HG02678 (cell line): ENCODE data around the gene VAX1.
"Not testable (repeated sequence)": the region's sequence is repeated elsewhere in the genome, so short reads cannot be mapped to it uniquely, and the experiment has no call there.

Experiments used
- ATAC-seq: cut with Tn5 transposase; IDR thresholded peaks from one replicate; pipeline ENCODE4 v1.9.1; 2021; ENCODE audit warnings: mild to moderate bottlenecking, moderate library complexity; ENCODE audit not compliant: unreplicated experiment

The VAX1 gene

DNA sequence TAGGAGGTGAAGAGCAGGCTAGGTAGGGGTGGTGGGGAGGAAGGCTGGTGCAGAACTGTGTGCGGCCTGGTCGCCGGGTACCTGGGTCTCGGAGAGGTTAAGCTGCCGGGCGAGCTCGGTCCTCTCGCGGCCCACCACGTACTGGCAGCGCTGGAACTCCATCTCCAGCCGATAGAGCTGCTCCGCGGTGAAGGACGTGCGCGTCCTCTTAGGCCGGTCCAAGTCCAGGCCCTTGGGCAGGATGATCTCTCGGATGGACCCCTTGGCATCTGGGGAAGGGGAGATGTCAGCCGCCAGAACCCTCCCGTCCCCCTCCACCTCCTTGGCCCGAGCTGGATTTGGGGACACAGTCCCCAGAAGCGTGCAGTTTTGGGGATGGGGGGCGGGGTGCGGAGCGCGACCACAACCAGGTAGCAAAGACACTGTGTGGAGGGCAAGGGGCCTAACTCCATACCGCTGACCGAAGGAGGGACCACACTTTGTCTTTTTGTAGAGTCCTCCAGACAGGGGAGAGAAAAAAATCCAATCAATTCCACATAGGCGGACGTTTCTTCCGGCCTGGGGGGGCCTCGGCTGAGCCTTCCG lies 1.6 kb downstream of the VAX1 start:
- no peak for ATAC-seq

DNA sequence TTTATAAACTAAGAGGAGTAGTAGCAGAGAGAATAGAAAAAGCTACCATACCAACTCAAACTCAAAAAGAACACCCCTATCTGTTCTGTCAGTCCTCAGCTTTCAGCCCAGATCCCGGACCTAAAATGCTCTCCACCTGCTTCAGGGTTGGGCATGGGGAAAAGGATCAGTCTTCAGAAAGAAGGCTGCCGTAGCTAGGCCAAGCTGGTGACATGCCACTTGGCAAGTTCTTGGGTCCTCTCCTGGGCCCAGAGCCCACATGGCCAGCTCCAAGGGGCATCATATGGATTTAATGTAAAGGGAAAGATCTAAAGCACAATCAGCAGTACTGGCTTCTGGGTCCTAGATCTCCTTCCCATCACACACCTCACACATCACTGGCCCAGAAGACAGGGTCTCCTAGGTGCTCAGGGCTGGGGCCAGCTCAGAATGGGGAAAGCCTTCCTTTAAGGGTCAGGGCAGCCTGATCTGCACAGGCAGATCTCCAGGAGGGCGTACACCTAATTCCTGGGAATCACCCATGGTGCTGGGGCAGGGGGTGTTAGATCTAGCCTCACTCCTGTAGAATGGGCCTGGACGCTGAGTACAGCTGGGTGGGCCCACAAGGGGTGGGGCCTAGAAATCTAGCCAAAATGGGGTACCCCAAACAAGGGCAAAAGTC lies 2.5 kb downstream of the VAX1 start:
- ATAC-seq: no peak

- ATAC-seq: no peak
Measured at GRCh38 chr10:117135026-117135372, 3.1 kb downstream of the VAX1 start.

DNA sequence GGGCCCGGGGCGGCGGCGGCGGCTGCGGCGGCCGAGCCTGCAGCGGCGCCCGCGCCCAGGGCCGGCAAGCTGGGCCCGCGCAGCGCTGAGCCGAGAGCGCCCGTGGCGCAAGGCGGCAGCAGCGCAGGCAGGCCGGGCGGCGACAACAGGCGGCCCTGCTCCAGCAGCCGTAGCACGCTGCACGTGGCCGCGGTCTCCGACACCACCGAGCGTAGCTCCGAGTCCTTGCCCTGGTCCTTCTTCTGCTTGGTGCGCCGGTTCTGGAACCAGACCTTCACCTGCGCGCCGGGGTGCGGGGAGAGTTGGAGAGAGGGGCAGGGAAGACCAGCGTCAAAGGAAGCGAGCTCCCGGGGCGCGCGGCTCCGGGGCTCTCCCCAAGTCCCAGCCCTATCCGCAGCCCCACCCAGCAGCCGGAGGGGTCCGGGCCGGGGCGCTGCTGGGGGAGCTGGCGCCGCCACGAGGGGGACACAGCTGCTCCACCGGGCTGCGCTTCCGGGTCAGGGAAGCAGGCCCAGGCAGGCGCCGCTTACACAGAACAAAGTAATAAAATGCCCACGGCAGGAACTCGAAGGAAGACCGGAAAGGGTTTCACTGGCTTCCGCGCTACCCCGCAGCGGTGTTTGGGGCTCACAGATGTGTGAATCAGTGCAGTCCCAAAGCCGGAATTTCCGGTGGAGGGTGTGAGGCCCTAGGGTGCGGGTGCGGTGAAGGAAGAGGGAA lies 3.6 kb downstream of the VAX1 start:
- no peak for ATAC-seq

- no peak for ATAC-seq
Measured at GRCh38 chr10:117134056-117134305, 4.1 kb downstream of the VAX1 start.

DNA sequence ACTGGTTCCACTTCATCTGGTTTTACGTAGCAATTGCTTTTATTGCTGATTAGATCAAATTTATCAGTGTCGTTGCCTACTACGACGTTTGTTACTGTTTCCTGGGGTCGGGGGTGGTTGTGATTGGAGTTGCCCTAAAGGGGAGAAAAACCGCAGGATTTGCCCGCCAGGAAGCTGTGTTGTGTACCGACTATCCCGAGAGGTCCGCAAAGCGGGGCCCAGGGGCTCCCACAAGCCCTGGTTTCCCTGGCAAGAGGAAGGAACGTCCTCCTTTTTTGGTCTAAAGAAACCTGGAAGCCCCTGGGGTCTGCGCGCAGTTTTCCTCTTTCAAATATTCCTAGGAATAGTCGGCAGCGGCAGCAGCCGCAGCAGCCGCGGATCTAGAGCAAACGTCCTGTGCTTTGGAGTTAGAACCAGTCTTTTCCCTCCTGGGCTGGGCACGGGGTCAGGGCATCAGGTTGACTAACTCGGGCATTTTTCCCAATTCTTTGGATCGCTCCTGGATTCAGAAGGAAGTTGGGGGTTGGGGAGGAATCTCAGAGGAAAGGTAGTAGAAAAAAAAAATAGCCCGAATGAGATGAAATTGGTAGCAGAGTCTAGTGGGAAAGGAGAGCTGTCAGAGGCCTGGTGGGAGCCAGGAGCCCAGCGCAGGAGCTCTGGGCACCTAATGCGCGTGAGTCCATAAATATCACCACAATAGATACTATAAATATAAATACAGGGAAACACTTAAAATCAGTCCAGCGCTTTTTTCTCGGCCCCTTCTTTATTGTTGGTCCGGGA lies 4.6 kb downstream of the VAX1 start:
- no peak for ATAC-seq

DNA sequence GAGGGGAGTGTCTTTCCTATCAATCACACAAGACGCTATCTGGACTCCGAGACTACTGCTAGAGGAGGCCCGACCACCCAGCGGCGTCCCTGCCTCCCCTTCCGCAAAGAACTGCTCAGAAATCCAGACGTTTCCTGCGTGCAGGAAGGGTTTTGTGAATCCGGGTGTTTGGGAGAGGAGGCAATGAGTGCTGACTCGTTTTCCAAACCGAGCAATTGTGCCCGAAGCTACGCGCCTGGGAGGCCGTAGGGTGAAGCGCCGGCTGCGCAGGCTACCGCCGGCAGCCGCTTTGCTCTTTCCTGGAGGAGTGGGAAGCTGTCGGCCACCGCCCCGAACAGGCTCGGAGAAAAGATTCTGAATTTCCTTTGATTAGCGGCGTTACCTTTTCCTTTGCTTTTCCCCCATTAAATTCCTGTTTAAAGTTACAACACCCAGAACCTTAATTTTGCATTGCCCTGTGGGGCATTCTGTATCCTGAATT lies 5.3 kb downstream of the VAX1 start:
- ATAC-seq: no peak

- ATAC-seq: no peak
Measured at GRCh38 chr10:117131376-117132327, 6.4 kb downstream of the VAX1 start.

DNA sequence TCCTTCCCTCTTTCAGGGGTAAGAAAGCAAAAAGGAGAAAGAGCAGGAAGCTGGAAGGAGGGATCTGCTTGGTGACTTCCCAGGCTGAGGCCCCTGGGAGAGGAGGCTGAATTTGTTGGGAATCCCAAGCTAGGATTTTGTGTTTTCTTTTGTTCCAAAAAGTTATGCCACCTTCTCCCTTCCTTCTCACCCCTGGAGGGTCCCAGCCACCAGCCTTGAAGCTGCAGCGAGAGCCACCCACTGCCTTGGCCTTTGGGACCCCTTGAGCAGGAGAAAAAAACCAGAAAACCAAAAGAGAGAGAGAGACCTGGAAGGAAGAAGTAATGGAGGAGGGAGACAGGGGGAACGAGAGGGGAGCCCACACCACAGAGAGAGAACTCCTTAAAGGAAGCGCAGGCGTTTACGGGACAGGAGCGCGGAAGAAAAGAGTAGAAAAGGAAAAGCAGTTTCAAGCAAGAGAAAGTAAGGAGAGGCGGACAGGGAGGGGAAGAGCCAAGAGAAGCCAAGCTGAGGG lies 7.2 kb downstream of the VAX1 start:
- no peak for ATAC-seq

GRCh38 chr10:117130346-117130745 lies 7.7 kb downstream of the VAX1 start:
- ATAC-seq: no peak

DNA sequence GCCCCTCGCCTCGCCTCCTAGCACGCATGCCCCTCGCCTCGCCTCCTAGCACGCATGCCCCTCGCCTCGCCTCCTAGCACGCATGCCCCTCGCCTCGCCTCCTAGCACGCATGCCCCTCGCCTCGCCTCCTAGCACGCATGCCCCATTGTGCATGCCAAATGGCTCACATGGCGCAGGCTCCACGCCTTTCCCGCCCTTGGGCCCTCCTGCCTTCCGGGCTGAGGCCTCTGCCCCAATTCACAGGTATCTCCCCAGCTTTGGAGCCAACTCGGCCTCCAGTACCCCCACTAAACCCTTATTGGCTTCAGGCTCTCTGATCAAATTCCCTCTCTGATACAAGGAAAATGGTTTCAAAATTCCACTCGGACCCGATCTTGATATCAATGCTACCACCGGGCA lies 11.4 kb downstream of the VAX1 start:
- not testable (repeated sequence) for ATAC-seq

- no peak for ATAC-seq
Measured at GRCh38 chr10:117126034-117126433, 12.0 kb downstream of the VAX1 start.

DNA sequence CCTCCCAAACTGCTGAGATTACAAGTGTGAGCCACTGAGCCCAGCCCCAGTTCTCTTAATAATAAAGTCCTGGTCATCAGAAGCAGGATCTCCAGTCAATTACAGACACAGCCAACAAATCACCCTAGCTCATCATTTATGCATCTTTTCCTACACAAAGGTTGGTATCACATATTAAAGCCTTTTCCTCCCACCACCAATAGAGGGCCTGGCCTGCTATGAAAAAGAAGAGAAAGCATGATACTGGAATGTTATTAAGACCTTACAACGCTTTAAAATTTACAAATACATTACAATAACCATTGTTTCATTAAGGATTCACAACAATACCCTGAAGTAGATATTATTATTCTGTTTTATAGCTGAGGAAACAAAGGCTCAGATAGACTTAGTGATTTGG lies 25.9 kb downstream of the VAX1 start:
- no peak for ATAC-seq

- no peak for ATAC-seq
Measured at GRCh38 chr10:117107238-117107637, 30.8 kb downstream of the VAX1 start.

- ATAC-seq: no peak
Measured at GRCh38 chr10:117096599-117097201, 41.4 kb downstream of the VAX1 start.

DNA sequence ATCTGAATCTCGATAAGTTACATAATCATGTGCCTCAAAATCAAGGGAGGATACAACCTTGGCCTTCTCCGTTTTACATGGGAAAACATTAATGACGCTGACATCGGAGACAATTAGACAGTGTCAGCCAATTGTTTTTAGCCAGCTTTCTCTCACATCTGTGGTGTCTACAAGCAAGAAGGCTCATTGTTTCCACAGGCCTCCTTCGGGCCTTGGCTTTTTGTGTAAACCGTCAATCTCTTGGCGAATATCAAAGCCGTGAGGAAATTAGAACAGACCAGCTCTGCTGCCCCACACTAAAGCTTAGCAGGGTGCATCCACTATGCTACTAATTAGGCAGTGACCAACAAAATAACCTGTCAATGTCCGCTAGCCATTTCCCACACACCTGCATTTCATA lies 43.2 kb downstream of the VAX1 start:
- ATAC-seq: no peak

GRCh38 chr10:117092386-117092785 lies 45.7 kb downstream of the VAX1 start:
- ATAC-seq: no peak

GRCh38 chr10:117090834-117091233 lies 47.2 kb downstream of the VAX1 start:
- ATAC-seq: no peak

DNA sequence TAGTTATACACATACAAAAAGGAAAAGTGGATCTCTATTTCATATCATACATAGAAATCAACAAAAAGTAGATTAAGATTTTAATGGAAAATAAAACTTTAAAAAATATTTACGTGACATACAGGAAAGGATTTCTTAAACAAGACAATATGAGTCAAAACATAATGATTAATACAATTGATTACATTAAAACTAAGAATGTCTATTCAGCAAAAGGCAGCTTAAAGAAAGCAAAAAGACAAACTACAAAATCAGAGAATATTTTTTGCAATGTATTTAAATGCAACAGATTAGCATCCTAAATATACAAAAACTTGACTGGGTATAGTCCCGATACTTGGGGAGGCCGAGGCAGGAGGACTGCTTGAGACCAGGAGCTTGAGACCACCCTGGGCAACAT lies 50.5 kb downstream of the VAX1 start:
- no peak for ATAC-seq

GRCh38 chr10:117086546-117086945 lies 51.5 kb downstream of the VAX1 start:
- no peak for ATAC-seq
